Central memory CD8-positive, alpha-beta T cell (primary cell): ENCODE results near the gene SLC34A3.

ENCODE experiments used
- ATAC-seq: fragments of 150-1000 bp; cut with Tn5 transposase; replicated peaks from 2 replicates; pipeline ENCODE4 v1.10.0; 2022; ENCODE audit warnings: mild to moderate bottlenecking, moderate FRiP score, moderate number of reproducible peaks; ENCODE audit not compliant: poor library complexity, severe bottlenecking; ENCODE audit errors: extremely low read depth
- DNase-seq, 2 donors: peaks; one replicate each; pipeline ENCODE4 v3.0.0; 2021; ENCODE audit warnings: low spot score in 2 of 2
- H3K27ac Mint-ChIP-seq: one replicate; pipeline ENCODE4 v1.8.0; 2022; ENCODE audit warnings: low read depth, mild to moderate bottlenecking, moderate library complexity, mixed read lengths
- H3K27me3 Mint-ChIP-seq: one replicate; pipeline ENCODE4 v1.8.0; 2022; ENCODE audit warnings: mixed read lengths
- H3K36me3 Mint-ChIP-seq: one replicate; pipeline ENCODE4 v1.8.0; 2022; ENCODE audit warnings: mild to moderate bottlenecking, moderate library complexity, mixed read lengths; ENCODE audit not compliant: insufficient read depth
- H3K4me1 Mint-ChIP-seq: one replicate; pipeline ENCODE4 v1.8.0; 2022; ENCODE audit warnings: mixed read lengths
- H3K4me3 Mint-ChIP-seq: one replicate; pipeline ENCODE4 v1.8.0; 2022; ENCODE audit warnings: mild to moderate bottlenecking, moderate library complexity, mixed read lengths
- H3K9me3 Mint-ChIP-seq: one replicate; pipeline ENCODE4 v1.8.0; 2022; ENCODE audit warnings: mixed read lengths

The SLC34A3 gene

GRCh38 chr9:137262909-137263285 is 32.2 kb downstream of the SLC34A3 start:
- no peaks in the 10 kb centered on the region for H3K9me3 Mint-ChIP-seq
- H3K27ac Mint-ChIP-seq = no peak overlapping the region
- no peak overlapping the region for H3K4me3 Mint-ChIP-seq
- DNase-seq (no peak), ATAC-seq (no peak)
- peaks cover 19% of the 10 kb centered on the region for H3K36me3 Mint-ChIP-seq
- no peaks in the 10 kb centered on the region for H3K27me3 Mint-ChIP-seq
- H3K4me1 Mint-ChIP-seq = peaks cover 6% of the 10 kb centered on the region

DNA sequence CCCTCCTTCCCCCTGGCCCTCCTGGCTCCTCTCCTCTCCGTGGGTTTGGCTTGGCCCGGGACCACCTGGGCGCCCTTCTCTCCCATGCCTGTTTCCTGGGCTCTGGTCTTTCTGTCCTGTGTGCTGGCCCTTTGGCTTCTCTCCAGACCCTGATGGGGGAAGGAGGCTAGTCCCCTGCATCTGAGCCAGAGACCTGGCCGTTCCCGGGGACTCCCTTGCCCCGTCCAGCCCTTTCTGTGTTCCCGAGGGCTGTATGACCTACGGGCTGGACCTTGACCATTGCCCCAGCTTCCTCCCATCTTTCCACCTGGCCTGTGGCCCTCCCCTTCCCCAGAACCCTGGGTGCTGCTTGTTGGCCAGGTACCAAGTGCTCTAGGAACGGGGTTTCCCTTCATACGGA is 32.8 kb downstream of the SLC34A3 start:
- Mint-ChIP-seq H3K4me3 (no peak overlapping the region), H3K27ac (no peak overlapping the region), H3K9me3 (no peaks in the 10 kb centered on the region), H3K4me1 (peaks cover 6% of the 10 kb centered on the region), H3K27me3 (no peaks in the 10 kb centered on the region), H3K36me3 (peaks cover 19% of the 10 kb centered on the region)
- no peak for ATAC-seq
- no peak for DNase-seq

DNA sequence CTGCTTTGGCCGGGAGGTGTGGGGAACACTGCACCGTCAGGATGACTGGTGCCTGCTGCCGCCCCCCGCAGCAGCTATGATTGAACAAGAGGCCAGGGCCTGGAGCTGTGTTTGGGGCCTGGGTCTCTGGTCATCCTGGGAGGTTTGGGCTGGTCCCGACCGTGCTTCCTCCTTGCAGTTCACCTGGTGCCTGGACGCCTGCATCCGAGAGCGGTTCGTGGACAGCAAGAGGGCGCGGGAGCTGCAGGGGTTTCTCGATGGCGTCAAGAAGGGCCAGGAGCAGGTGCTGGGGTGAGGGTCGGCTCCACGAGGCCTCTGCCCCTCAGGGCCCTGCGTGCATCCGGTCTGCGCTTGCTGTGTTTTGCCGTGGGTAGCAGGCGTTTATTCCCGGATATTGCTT is 33.4 kb downstream of the SLC34A3 start:
- no peak for DNase-seq
- no peak overlapping the region for H3K4me3 Mint-ChIP-seq
- H3K9me3 Mint-ChIP-seq = no peaks in the 10 kb centered on the region

GRCh38 chr9:137265496-137266161 is 34.9 kb downstream of the SLC34A3 start:
- no peaks in the 10 kb centered on the region for H3K9me3 Mint-ChIP-seq
- H3K27me3 Mint-ChIP-seq = no peaks in the 10 kb centered on the region
- no peak for ATAC-seq
- no peak overlapping the region for H3K27ac Mint-ChIP-seq
- H3K4me3 Mint-ChIP-seq = no peak overlapping the region
- H3K4me1 Mint-ChIP-seq = peaks cover 6% of the 10 kb centered on the region
- DNase-seq = no peak
- peaks cover 19% of the 10 kb centered on the region for H3K36me3 Mint-ChIP-seq

More for the DNA sequence above, 33.4 kb downstream of the SLC34A3 start:
- Mint-ChIP-seq H3K36me3 (peaks cover 17% of the 10 kb centered on the region), H3K27me3 (no peaks in the 10 kb centered on the region), H3K4me1 (peaks cover 6% of the 10 kb centered on the region), H3K27ac (no peak overlapping the region)
- no peak for ATAC-seq

- Mint-ChIP-seq H3K27ac (no peak overlapping the region), H3K4me3 (no peak overlapping the region), H3K4me1 (peaks cover 7% of the 10 kb centered on the region), H3K36me3 (peaks cover 18% of the 10 kb centered on the region), H3K27me3 (no peaks in the 10 kb centered on the region), H3K9me3 (no peaks in the 10 kb centered on the region)
- no peak for ATAC-seq
- no peak for DNase-seq
Measured at GRCh38 chr9:137266162-137266527, 35.4 kb downstream of the SLC34A3 start.

DNA sequence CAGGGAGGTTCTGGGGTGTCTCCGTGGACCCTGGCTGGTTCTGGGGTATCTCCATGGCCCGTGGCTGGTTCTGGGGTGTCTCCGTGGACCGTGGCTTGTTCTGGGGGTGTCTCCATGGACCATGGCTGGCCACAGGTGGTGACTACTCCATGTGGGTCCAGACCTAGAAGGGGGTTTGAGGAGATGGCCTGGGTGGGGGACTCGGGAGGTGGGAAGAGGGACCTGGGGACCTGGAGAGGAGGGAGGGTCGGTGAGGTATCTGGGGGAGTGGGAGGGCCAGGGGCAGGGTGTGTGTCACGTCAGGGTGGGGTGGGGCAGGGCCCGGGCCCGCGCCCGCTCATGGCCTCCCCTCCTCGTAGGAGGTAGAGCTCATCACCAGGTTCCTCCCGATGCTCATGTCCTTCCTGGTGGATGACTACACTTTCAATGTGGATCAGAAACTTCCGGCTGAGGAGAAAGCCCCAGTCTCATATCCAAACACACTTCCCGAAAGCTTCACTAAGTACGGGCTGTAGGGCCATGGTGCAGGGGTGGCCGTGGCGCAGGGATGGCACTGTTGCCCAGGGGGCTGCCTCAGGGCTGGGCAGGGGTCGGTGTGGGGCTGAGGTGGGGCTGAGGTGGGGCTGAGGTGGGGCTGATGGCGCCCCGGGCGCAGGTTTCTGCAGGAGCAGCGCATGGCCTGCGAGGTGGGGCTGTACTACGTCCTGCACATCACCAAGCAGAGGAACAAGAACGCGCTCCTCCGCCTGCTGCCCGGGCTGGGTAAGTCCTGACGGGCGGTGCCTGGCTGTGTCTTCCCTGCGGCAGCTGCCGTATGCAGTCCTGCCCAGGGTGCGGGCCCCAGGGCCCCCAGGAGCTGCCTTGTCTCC is 36.1 kb downstream of the SLC34A3 start:
- peaks cover 8% of the 10 kb centered on the region for H3K4me1 Mint-ChIP-seq
- DNase-seq (no peak), ATAC-seq (no peak)
- no peaks in the 10 kb centered on the region for H3K27me3 Mint-ChIP-seq
- no peaks in the 10 kb centered on the region for H3K9me3 Mint-ChIP-seq
- no peak overlapping the region for H3K4me3 Mint-ChIP-seq
- H3K36me3 Mint-ChIP-seq = peaks cover 22% of the 10 kb centered on the region
- H3K27ac Mint-ChIP-seq = peak overlapping the region; percentile 41

- no peak for ATAC-seq
- Mint-ChIP-seq H3K9me3 (no peaks in the 10 kb centered on the region), H3K27ac (no peak overlapping the region), H3K4me1 (peaks cover 6% of the 10 kb centered on the region), H3K36me3 (peaks cover 22% of the 10 kb centered on the region), H3K4me3 (no peak overlapping the region), H3K27me3 (no peaks in the 10 kb centered on the region)
- no peak for DNase-seq
Measured at GRCh38 chr9:137267933-137268355, 37.2 kb downstream of the SLC34A3 start.

DNA sequence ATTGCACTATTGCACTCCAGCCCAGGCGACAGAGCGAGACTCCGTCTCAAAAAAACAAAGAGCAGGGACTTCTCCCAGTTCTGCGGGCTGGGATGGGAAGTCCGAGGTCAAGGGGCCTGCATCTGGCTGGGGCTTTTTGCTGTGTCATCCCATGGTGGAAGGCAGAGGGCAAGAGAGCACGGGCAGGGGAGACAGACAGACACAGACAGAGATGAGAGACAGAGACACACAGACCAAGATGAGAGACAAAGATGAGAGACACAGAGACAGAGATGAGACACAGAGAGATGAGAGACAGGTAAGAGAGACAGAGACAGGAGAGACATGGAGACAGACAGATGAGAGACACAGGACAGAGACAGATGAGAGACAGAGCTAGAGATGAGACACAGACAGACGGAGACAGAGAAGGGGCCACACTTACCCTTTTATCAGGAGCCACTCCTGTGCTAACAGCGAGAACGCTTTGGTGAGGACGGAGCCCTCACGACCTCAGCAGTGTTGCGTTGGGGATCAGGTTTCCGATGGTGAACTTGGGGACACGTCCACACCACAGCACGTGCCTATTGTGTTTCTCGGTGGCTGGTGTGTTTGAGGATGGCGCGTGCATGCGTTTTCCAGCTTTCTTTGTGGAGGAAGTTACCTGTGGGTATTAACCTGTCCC is 38.0 kb downstream of the SLC34A3 start:
- H3K27ac Mint-ChIP-seq = no peak overlapping the region
- H3K4me1 Mint-ChIP-seq = peaks cover 6% of the 10 kb centered on the region
- H3K4me3 Mint-ChIP-seq = no peak overlapping the region
- ATAC-seq (no peak), DNase-seq (no peak)
- no peaks in the 10 kb centered on the region for H3K27me3 Mint-ChIP-seq
- peaks cover 22% of the 10 kb centered on the region for H3K36me3 Mint-ChIP-seq
- no peaks in the 10 kb centered on the region for H3K9me3 Mint-ChIP-seq

DNA sequence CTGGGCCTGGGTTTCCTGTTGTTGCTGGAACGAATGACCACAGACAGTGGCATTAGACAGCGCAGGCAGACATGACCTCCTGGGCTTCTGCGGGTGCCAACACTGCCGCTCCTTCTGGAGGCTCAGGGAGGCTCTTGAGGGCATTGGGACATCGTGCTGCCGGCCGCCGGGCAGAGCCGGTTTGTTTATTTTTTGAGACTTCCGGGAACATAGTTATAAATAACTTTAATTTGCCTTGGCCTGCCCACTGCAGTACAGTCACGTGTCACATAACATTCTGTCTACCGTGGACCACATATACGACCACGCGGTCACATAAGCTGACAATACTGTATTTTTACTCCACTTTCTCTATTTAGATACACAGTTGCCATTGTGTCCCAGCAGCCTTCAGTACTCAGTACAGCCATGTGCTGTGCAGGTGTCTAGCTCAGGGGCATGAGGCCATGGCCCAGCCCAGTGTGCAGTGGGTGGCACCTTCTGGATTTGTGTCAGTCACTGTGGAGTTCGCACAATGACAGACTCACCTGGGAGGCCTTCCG is 38.6 kb downstream of the SLC34A3 start:
- H3K9me3 Mint-ChIP-seq = no peaks in the 10 kb centered on the region
- DNase-seq = no peak
- H3K4me1 Mint-ChIP-seq = peaks cover 7% of the 10 kb centered on the region
- ATAC-seq = no peak
- no peak overlapping the region for H3K4me3 Mint-ChIP-seq
- no peaks in the 10 kb centered on the region for H3K27me3 Mint-ChIP-seq
- peaks cover 18% of the 10 kb centered on the region for H3K36me3 Mint-ChIP-seq
- H3K27ac Mint-ChIP-seq = no peak overlapping the region

- ATAC-seq (peak; percentile 28), DNase-seq (no peak)
- peaks cover 16% of the 10 kb centered on the region for H3K36me3 Mint-ChIP-seq
- no peaks in the 10 kb centered on the region for H3K27me3 Mint-ChIP-seq
- no peak overlapping the region for H3K4me3 Mint-ChIP-seq
- peaks cover 19% of the 10 kb centered on the region for H3K4me1 Mint-ChIP-seq
- H3K9me3 Mint-ChIP-seq = no peaks in the 10 kb centered on the region
- no peak overlapping the region for H3K27ac Mint-ChIP-seq
Measured at GRCh38 chr9:137270929-137271695, 40.4 kb downstream of the SLC34A3 start.

- ATAC-seq (no peak), DNase-seq (no peak)
- no peak overlapping the region for H3K27ac Mint-ChIP-seq
- H3K9me3 Mint-ChIP-seq = no peaks in the 10 kb centered on the region
- H3K36me3 Mint-ChIP-seq = peaks cover 16% of the 10 kb centered on the region
- H3K27me3 Mint-ChIP-seq = no peaks in the 10 kb centered on the region
- H3K4me1 Mint-ChIP-seq = peaks cover 19% of the 10 kb centered on the region
- H3K4me3 Mint-ChIP-seq = no peak overlapping the region
Measured at GRCh38 chr9:137271696-137272076, 41.0 kb downstream of the SLC34A3 start.
